Superior temporal gyrus (tissue), 1 donor: Measurements from ENCODE around the gene UBXN7.
"Not testable (repeated sequence)": the region's sequence is repeated elsewhere in the genome, so short reads cannot be mapped to it uniquely, and the experiment has no call there.

Source experiments
- DNase-seq: peaks from one replicate; pipeline ENCODE4 v3.0.0-alpha.2; 2016; ENCODE audit errors: extremely low spot score

UBXN7 gene

GRCh38 chr3:196419386-196419785 lies 12.8 kb downstream of the UBXN7 start:
- no peak for DNase-seq

DNA sequence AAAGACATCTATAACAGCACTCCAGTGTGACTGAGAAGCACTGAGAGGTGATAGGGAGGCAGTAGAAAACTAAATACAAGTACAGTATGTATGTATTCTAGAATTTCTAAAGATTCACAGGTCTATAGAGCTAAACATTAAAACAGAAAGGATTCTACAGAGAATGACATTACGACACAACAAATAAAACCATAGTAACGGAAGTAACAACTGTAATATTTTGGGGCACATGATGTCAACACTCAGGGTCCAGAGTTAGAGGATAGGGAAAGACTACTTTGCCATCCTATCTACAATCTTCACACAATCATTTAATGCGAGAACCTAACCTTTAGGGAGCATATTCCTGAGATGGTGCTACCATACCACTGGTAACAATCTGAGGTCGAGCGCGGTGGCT lies 13.6 kb downstream of the UBXN7 start:
- no peak for DNase-seq

GRCh38 chr3:196414469-196414868 lies 17.8 kb downstream of the UBXN7 start:
- DNase-seq, result no peak

DNA sequence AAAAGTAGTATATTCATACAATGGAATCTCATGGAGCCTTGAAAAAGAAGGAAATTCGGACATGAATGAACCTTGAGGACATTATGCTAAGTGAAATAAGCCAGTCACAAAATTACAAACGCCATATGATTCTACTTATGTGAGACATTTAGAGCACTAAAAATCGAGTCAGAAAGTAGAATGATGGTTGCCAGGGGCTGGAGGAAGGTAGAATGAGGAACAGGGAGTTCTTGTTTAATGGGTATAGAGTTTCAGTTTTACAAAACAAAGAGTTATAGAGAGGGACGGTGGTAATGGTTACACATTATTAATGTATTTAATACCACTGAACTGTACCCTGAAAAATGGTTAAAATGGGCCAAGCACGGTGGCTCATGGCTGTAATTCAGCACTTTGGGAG lies 19.5 kb downstream of the UBXN7 start:
- no peak for DNase-seq

DNA sequence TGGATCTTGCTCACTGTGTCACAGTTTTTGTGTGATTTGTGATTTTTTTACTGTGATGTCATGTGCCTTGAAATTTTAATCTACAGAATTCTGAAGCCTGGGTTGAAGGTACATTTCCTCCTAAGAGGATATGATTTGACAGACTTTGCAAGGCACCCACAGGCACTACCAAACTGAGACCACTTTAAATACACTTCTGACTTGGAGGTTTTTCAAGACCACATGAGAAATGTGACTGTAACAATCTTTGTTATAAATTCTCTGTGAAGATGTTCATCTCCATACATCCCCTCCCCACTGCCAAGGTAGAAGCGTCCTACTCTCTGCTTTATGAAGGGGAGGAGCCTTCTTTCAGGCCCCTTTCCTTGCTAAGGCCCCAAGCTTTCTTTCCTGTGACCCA lies 22.8 kb downstream of the UBXN7 start:
- no peak for DNase-seq

GRCh38 chr3:196408565-196409300 lies 23.5 kb downstream of the UBXN7 start:
- DNase-seq, result no peak

- no peak for DNase-seq
These were observed 25.3 kb downstream of the UBXN7 start for GRCh38 chr3:196406811-196407470.

GRCh38 chr3:196400331-196400730 lies 31.9 kb downstream of the UBXN7 start:
- no peak for DNase-seq

- DNase-seq, result no peak
These were observed 32.7 kb downstream of the UBXN7 start for GRCh38 chr3:196399485-196399945.

DNA sequence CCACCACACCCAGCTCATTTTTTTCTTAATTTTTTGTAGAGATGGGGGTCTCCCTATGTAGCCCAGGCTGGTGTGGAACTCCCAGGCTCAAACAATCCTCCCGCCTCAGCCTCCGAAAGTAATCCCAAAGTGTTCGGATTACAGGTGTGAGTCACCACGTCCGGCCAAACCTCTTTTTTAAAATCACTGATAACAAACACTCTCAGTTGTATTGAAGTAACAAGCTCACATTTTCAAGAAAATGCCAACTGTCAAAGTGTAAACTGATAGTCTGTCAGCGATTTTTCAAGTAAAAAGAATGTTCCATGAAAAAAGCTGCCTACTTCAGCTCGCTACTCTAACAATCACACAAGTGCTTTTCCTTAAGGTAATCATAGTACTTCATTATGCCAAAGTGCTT lies 33.4 kb downstream of the UBXN7 start:
- no peak for DNase-seq

DNA sequence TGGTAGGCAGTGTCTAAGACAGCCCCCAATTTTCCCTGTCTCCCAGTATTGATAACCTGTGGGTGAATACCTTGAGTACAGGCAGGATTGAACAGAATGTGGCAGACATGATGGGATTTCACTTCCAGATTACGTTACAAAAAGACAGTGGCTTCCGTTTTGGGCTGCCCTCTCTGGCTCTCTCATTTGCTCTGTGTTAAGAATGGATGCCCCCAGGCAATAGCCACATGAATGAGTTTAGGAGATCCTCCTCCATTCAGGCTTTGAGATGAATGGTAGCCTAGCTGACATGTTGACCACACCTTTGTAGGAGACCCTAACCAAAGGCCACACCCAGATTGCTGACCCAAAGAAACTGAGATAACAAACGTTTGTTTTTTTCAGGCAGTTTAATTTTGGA lies 34.3 kb downstream of the UBXN7 start:
- DNase-seq, result no peak

DNA sequence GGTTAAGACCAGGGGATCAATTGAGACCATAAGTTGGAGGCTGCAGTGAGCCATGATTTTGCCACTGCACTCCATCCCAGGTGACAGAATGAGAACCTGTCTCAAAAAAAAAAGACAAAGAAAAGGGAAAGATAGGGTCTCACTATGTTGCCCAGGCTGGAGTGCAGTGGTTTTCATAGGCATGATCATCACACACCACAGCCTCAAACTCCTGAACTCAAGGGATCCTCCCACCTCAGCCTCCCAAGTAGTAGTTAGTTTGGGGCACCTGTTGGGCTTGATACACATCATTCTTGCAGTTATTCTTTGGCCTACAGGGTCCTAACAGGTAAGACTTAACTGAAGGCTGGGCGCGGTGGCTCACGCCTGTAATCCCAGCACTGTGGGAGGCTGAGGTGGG lies 42.1 kb downstream of the UBXN7 start:
- no peak for DNase-seq

DNA sequence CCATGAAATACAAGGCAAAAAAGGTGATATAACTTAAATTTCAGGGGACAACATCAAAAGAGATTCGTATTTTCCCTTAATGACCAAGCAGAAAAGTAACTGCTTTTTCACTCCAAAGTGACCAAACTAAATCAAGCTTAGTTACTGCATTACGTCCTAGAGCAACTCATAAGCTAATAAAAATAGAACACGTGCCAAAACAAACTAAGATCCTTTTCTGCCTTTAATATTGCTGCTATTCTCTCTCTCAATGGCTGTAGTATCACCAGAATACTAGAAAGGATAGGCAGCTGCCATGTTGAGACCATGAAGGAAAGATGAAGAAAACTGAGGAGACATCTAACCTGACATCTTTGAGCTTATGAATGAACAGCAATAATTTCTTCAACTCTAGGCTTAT lies 43.3 kb downstream of the UBXN7 start:
- DNase-seq, result no peak

DNA sequence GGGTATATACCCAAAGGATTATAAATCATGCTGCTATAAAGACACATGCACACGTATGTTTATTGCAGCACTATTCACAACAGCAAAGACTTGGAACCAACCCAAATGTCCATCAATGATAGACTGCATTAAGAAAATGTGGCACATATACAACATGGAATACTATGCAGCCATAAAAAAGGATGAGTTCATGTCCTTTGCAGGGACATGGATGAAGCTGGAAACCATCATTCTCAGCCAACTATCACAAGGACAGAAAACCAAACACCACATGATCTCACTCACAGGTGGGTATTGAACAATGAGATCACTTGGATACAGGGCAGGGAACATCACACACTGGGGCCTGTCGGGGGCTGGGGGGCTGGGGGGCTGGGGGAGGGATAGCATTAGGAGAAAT lies 44.3 kb downstream of the UBXN7 start:
- not testable (repeated sequence) for DNase-seq

DNA sequence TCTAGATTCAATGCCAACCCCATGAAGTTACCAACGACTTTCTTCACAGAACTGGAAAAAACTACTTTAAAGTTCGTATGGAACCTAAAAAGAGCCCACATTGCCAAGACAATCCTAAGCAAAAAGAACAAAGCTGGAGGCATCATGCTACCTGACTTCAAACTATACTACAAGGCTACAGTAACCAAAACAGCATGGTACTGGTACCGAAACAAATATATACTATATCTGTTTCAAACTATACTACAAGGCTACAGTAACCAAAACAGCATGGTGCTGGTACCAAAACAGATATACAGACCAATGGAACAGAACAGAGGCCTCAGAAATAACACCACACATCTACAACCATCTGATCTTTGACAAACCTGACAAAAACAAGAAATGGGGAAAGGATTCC lies 45.4 kb downstream of the UBXN7 start:
- not testable (repeated sequence) for DNase-seq

GRCh38 chr3:196386034-196386433 lies 46.2 kb downstream of the UBXN7 start:
- not testable (repeated sequence) for DNase-seq

DNA sequence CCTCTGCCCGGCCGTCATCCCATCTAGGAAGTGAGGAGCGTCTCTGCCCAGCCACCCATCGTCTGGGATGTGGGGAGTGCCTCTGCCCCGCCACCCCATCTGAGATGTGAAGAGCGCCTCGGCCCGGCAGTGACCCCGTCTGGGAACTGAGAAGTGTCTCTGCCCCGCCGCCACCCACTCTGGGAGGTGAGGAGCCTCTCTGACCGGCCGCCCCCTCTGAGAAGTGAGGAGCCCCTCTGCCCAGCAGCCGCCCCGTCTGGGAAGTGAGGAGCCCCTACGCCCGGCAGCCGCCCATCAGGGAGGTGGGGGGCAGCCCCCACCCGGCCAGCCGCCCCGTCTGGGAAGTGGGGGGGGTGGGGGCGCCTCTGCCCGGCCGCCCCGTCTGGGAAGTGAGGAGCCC lies 46.8 kb downstream of the UBXN7 start:
- not testable (repeated sequence) for DNase-seq

DNA sequence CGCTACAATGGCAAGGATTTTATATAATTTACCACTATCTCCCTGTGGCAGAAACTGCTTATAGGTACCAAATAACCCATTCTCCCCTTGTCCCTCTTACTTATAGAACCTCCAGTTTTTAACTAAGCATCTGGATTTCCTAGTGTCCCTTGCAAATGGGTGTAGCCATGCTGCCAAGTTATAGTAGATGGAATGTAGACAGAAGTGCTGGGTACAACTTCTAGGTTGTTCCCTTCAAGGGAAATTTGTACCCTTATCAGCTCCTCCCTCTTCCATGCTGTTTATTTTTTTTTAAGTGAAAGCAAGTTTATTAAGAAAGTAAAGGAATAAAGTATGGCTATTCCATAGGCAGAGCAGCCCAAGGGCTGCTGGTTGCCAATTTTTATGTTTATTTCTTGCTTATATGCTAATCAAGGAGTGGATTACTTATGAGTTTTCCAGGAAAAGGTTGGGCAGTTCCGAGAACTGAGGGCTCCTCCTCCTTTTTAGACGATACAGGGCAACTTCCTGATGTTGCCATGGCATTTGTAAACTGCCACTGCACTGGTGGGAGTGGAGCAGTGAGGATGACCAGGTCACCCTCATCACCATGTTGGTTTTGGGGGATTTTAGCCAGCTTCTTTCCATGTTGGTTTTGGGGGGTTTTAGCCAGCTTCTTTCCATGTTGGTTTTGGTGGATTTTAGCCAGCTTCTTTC lies 53.9 kb downstream of the UBXN7 start:
- DNase-seq, result no peak

- no peak for DNase-seq
These were observed 54.9 kb downstream of the UBXN7 start for GRCh38 chr3:196377321-196377720.

- DNase-seq, result no peak
These were observed 66.5 kb downstream of the UBXN7 start for GRCh38 chr3:196365736-196366135.

GRCh38 chr3:196360586-196360985 lies 71.6 kb downstream of the UBXN7 start:
- DNase-seq, result no peak

- not testable (repeated sequence) for DNase-seq
These were observed 73.7 kb downstream of the UBXN7 start for GRCh38 chr3:196358540-196358939.

- DNase-seq, result no peak
These were observed 74.3 kb downstream of the UBXN7 start for GRCh38 chr3:196357905-196358304.
